HG02970 (cell line): Measurements from ENCODE around the gene UNC93A.
"Not testable (repeated sequence)": the region's sequence is repeated elsewhere in the genome, so short reads cannot be mapped to it uniquely, and the experiment has no call there.

Experiments used
- ATAC-seq: cut with Tn5 transposase; IDR thresholded peaks from one replicate; pipeline ENCODE4 v1.9.1; 2021; ENCODE audit warnings: mild to moderate bottlenecking, moderate library complexity, moderate number of reproducible peaks; ENCODE audit not compliant: unreplicated experiment, low FRiP score

The UNC93A gene

GRCh38 chr6:167290786-167291622, at the start of gene UNC93A:
Gene UNC93A, plus strand, starts transcription at chr6:167291315. Its CDS starts 175 bp downstream, at chr6:167291490.
- no peak for ATAC-seq

- ATAC-seq, result not testable (repeated sequence)
Measured at GRCh38 chr6:167241321-167242134, 49.6 kb upstream of the UNC93A start.

- ATAC-seq, result not testable (repeated sequence)
Measured at GRCh38 chr6:167242135-167242506, 49.0 kb upstream of the UNC93A start.

DNA sequence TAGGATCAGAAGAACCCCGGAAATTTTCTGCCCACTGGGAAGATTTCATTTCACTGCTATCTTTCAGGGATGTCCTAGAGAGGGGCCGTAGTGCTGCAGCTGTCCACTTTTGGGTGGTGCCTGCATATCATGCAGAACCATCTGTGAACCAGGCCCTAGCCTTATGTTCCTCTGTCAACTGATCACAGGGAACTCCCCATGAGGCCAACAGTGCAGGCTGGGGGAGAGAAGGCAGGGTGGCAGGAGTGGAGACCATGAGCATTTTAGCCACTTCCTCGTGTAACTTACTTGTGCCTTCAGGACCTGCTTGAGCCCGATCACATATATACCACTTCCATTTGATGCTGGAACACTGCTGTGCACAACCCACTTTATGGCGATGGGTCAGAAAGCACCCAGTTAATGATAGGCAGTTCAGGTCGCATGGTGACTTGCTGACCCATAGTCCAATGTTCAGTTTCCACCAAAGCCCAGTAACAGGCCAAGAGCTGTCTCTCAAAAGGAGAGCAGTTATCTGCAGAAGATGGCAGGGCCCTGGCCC, 48.5 kb upstream of the UNC93A start:
- not testable (repeated sequence) for ATAC-seq

DNA sequence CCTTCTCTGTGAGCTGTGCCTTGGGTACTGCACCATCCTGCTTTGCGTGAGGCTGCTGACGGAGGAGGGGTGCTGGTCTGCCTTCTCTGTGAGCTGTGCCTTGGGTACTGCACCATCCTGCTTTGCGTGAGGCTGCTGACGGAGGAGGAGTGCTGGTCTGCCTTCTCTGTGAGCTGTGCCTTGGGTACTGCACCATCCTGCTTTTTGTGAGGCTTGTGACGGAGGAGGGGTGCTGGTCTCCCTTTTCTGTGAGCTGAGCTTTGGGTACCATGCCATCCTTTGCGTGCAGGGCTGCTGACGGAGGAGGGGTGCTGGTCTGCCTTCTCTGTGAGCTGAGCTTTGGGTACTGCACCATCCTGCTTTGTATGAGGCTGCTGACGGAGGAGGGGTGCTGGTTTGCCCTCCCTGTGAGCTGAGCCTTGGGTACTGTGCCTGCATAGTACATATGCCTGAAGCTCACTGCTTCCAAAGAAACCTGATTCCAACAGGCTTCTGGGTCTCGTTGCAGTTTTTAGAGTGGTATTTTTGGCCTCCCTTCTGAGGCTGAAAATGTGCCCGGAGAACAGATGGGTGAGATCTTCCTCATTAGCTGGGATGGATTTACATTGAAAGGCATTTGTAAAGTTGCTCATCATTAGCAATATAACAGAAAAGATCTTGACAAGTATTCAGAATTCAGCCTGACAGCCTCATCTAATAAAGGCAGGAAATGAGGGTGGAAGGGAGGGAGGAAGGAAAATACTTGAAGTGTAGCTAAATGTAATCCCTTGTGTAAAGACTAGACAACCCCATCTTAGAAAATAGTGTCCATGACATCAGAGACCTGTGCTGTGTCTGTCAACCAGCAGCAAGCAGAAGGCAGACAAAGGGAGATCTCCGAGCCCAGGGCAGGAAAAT, 46.8 kb upstream of the UNC93A start:
- no peak for ATAC-seq

DNA sequence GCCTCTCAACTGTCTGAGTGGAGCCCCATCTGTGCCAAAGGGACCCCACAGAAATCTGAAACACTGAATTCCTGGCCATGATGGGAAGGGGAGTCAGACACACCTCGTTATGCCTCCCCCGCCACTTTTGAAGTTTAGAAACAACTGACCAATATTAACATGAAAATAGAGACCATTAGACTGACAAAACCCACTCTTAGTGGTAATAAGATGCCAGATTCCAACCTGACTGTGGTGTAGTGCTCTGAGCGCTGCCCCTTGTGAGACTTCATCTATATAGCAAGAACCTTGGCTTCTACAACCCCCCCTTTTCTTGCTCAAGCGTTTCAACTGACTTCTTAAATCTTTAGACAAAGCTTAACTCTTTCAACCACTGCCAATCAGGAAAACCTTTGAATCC, 46.1 kb upstream of the UNC93A start:
- no peak for ATAC-seq

GRCh38 chr6:167245591-167245990, 45.5 kb upstream of the UNC93A start:
- no peak for ATAC-seq

- ATAC-seq, result no peak
Measured at GRCh38 chr6:167247814-167248595, 43.1 kb upstream of the UNC93A start.

DNA sequence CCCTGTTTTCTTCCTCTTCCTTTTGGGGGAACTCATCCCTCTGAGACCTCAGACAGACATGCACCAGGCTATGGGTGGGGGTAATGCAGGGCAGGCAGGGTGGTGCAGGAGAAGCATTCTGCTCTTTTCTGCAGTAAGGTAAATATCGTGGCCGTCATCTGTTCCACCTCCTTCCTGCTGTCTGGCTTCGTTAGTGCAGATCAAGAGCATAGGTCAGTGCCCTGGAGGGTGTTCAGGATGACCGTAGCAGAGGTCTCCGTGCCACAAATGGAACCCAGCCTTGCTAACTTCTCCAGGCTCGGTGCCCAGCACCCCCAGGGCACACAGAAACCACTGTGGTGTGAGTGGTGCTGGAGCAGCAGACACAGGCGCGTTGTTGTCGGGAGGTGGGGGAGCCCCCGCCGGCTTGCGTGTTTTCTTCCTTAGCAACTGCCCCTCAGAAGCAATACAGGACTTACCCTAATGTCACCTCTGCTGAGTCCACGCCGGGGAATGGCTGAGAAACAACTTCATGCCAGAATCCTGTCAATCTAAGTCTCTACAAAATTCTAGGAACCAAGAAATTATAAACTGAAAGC, 42.1 kb upstream of the UNC93A start:
- not testable (repeated sequence) for ATAC-seq

DNA sequence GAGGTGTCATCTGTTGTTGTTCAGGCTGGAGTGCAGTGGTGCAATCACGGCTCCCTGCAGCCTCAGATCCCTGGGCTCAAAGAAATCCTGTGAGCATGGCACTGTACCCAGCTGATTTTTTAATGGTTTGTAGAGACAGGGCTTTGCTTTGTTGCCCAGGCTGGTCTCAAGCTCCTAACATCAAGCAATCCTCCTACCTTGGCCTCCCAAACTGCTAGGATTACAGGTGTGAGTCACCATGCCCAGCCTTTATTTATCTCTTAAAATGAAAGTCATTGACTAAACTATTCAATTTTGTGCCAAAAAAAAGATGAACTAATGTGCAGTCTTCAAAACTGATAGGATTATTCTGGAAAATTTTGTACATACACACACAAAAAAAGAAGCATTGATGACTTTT, 38.8 kb upstream of the UNC93A start:
- ATAC-seq, result no peak

- ATAC-seq, result no peak
Measured at GRCh38 chr6:167255918-167256553, 35.1 kb upstream of the UNC93A start.

DNA sequence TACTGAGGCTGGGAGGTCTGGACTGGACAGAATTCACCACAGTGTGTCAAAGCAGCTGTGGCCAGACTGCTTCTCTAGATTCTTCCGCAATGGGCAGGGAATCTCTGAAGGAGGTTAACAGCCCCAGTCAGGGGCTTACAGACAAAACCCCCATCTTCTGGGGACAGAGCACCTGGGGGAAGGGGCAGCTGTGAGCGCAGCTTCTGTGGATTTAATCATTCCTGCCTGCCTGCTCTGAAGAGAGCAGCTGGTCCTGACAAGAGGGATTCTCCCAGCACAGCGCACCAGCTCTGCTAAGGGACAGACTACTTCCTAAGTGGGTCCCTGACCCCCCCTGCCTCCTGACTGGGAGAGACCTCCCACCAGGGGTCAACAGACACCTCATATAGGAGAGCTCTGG, 32.5 kb upstream of the UNC93A start:
- ATAC-seq, result no peak

DNA sequence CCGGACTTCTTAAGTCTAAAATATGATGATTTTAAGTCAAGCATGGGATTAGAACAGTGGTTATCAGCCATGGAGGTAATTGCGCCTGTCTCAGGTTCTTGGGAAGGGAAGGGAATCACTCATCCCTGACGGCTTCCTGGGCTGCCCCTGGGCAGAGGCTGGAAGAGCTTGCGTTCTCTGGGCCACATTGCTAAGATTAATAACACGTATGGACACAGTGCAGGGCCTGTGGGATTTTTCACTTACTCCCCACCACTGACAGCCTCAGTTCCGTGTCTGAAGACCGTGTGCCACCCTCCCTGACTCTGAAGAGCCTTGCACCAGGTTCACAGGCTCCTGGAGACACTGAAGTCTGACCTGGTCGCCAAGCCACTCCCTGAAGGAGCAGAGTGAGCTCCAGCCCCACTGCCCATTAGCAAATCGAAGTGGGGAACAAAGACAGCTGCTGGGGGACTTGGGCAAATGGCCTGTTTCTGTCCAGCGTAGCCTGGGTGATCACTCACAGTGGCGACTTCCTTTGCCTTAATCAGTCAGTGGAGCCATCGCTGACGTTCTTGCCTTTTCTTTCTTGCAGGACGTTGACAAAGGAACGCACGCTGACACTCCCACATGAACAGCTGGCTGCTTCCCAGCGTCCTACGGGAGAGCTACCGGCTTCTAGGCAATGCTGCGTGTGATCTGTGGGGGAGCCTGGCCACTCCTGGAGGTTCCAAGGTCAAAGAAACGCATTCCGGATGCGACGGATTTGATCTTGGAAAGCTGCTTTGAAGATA, 24.9 kb upstream of the UNC93A start:
- not testable (repeated sequence) for ATAC-seq

- ATAC-seq, result no peak
Measured at GRCh38 chr6:167266830-167267555, 24.1 kb upstream of the UNC93A start.

DNA sequence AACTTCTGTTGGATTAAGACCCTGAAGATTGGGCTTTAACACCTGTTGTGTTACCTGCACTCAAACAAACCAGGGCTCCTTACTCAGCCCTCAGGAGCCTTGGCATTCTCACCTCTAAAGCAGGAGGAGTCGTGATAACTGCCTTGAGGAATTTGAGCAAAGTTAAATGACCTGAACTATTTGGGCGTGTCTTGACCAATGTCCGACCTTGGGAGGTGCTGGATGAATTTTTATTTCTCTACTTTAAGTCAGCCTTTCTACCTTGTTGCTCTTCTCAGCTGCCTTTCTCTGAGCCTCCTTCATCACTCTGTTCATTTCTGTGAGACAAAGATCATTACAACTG, 23.6 kb upstream of the UNC93A start:
- not testable (repeated sequence) for ATAC-seq

- no peak for ATAC-seq
Measured at GRCh38 chr6:167267921-167268401, 23.2 kb upstream of the UNC93A start.

DNA sequence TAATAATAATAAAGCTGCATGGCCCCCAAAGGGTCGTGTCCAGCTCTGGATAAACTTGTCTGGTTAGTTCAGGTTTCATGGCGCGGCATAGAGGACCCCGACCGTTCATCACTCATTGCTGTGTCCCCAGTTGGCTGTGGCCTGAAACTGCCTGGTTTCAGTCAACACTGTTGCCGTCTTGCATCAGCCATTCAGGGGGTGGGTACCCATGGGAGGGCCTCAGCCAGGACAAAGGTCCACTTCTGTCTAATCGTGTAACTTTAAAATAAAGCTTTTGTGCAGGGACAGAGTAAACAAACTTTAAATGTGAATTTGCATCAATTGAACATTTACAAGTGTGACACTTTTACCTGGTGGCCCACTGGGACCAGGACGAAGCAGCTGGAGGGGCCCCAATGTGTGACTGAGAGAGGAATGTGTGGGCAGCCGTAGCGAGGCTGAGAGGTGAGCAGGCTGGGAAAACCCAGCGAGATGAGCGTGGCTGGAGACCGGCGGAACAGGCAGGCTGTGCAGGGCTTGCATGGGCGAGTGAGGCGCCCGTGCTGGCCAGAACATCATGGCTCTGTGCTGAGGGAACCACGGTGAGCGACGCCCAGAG, 22.3 kb upstream of the UNC93A start:
- no peak for ATAC-seq
